M059J (cell line): Measurements from ENCODE around the gene CHST8. TPM values are rescaled to one million over a fixed set of nuclear protein-coding genes. Genes with fewer than 3 reads are reported as not detected.
"Not testable (repeated sequence)": the region's sequence is repeated elsewhere in the genome, so short reads cannot be mapped to it uniquely, and the experiment has no call there.

ENCODE experiments used
- DNase-seq: peaks from one replicate; pipeline ENCODE4 v3.0.0-alpha.2; 2012; ENCODE audit warnings: low read depth
- total RNA-seq: library from RNA; depleted of rRNA; stranded (reverse); fragments of >200 nt; shearing (Covaris generic); gene quantifications from 2 replicates; pipeline ENCODE4 v1.2.3, GENCODE V29; 2014

The CHST8 gene
- total RNA-seq, 1 experiment from 2014 or later = not detected

DNA sequence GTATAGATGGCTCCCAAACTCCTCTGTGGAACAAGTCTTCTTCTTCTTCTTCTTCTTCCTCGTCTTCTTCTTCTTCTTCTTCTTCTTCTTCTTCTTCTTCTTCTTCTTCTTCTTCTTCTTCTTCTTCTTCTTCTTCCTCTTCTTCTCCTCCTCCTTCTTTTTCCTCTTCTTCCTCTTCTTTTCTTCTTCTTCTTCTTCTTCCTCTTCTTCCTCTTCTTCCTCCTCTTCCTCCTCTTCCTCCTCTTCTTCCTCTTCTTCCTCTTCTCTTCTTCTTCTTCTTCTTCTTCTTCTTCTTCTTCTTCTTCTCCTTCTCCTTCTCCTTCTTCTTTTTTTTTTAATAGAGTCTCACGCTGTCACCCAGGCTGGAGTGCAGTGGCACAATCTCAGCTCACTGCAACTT lies 3.4 kb upstream of the CHST8 start:
- not testable (repeated sequence) for DNase-seq

DNA sequence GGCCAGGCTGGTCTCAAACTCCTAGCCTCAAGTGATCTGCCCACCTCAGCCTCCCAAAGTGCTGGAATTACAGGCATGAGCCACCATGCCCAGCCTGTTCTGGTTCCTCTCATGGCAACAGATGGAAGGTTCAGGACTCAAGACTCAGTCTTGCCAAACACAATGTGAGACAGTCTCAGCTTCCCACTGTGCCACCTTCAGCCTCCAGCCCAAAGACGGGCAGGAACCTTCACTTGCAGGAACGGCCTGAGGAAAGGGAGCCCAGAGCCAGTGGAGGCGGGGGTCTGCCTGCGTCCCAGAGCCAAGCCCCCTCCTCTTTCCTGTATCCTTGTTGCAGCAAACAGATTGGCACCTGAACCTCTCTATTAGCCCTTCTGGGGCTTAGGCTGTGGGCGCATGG lies 2.9 kb upstream of the CHST8 start:
- DNase-seq = no peak

DNA sequence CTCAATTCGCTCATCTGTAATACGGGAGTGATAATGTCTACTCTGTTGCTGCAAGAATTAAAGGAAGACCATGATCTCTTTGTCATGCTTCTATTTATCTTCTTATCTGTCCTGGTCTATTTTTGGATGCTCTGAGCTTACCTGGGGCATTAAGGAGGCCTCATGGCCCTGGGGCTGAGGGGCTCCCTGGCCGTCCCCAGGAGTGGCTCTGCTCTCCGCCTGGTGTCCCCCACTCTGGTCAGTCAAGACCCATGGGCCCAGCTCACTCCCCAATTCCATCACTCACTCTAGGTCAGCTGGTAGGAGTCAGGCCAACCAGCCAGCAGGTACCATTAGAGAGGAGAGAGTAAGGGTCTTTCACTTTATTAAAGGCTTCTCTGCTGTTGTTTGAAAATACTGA lies 1.1 kb upstream of the CHST8 start:
- DNase-seq = no peak

DNA sequence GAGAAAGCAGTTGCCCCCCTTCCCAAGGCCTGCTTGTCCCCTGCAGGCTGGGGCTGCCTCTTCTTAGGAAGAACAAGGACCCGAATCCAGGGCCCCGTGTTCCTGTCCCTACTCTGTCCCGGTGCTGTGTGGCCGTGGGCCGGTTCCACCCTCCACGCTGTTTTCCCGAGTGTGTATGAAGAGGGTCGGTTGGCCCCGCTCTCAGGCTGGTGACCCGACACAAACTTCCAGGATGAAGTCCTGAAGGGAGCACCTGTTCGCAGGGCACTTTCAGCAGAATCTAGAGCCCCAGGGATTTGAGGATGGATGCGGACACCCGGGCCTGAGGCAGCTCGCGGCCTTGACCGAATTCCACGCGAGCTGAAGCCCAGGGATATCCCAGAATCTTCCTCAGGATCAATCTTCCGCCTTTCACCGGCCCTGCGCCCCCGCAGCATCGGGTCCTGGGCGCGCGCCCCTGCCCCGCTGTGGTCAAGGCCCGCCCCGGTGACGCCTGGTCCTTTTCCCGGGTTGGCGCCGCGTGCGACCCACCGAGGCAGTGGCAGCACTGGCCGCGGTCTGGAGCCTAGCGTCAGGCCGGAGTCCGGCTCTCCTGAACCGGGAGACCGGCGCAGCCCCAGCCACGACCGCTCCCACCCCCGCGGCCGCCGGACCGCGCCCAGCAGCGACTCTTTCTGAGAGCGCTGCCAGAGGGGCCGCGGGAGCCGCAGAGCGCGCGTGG lies 528 bp upstream of the CHST8 start:
- no peak for DNase-seq

DNA sequence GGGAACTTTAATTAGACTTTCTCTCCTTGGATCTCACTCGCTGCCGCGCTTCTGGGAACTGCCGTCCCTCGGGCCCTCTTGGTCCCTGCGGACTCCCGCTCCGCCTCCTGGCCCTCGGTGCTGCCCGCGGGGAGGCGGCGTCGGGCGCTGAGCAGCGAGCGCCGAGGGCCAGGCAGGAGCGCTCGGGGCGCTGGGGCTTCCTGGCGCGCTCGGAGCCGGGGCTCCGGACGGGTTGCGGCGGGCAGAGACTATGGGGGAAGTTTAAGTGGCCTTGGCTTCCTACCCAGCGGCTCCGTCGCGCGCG lies 704 bp downstream of the CHST8 start:
- no peak for DNase-seq

DNA sequence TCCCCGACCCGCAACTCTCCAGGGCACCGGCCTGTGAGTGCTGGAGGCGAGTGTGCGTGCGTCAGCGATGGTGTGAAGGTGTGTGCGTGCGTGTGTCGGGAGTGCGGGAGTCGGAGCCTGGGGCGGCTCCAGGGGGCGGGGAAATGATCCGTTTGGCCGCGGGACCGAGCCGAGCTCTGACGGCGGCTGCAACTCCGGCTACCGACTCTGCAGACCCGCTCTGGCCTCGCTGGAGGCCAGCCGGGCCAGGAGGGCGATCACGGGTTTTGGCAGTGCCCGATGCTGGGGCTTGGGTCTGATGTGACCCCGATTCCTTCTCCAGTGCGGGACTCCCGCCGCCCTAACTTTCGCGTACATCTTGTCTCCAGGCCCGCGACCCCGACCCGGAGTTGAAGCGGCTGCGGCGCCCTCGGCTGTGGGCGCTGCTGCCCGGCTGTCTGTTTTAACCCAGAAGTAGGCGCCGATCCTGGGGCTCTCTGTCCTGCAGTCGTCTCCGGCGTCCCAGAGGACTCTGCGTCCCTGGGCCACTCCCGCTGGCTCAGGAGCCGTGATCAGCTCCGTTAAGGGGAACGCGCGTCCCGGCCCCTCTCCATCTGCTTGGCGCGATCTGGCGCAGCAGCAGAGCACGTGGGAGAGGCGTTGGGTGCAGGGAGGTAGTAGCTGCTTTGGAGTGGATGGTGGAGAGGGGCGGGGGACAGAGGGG lies 1.2 kb downstream of the CHST8 start:
- no peak for DNase-seq

DNA sequence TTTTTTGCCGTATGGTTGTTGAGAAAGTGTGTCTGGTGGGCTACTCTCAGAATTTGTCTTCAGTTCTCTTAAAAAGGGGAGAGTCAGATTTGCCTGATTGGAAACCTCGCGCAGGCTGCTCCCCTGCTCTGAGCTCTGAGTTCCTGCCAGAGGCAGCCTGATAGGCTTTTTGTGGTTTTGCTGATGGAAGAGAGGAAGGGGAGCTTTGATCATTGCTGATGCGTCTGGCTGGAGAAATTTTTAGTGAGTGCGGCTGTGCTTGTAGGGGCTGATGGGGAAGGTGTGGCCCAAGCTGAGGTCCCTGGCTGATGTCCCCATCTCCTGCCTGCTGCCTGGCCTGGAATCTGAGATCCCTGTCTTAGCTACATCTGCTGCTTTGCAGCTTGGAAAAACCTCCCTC lies 2.8 kb downstream of the CHST8 start:
- no peak for DNase-seq

DNA sequence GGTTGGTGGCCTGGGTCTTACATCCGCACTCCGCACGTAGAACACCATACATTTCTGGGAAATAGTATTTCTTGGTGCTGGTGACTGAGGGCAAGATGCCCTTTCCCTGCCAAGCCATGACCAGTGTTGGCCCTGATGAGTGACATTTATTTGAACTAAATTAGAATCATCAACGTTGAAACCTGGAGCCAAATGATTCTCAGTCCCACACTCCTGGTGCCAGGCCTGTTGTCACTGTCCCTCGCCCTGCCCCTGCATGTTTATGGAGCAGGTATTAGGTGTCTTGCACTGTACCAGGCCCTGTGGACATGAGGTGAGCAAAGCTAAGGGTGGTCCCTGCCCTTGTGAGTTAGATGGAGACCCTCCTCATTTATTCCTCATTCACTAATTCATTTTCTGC lies 5.8 kb downstream of the CHST8 start:
- DNase-seq = no peak

DNA sequence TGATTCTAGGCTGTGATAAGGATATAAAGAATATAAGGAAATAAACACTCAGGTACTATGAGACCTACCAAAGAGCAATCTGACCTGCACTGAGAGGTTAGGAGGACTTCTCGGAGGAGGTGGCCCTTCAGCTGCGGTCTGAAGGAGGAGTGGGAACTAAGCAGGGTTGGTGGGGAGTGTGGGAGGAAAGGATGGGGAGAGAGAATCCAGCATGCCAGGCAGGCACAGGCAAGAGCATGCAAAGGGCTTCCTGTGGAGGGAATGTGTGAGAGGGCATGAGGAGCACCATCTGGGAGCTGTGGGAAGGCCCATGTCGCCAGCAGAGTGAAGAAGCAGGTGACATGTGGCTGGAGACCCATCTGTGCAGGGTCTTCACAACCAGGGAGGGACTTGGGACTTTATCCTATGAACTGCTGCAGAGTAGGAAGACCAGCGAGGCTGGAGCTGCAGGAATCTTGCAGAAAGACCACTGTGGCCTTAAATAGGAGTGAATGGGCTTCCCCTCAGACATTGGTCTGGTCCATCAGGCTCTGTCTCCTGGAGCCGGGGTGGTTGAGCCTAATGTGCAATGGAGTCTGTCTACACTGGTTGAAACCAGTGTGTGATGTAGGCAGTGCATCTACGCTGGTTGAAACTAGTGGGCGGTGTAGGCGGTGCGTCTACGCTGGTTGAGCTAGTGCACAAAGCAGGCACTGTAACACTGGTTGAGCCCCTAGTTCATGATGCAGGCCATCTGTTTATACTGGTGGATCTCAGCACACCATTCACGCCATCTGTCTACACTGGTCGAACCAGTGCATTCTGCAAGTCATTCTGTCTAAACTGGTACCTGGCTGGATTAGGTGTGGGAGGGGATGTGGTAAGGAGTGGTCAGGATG lies 6.4 kb downstream of the CHST8 start:
- no peak for DNase-seq

DNA sequence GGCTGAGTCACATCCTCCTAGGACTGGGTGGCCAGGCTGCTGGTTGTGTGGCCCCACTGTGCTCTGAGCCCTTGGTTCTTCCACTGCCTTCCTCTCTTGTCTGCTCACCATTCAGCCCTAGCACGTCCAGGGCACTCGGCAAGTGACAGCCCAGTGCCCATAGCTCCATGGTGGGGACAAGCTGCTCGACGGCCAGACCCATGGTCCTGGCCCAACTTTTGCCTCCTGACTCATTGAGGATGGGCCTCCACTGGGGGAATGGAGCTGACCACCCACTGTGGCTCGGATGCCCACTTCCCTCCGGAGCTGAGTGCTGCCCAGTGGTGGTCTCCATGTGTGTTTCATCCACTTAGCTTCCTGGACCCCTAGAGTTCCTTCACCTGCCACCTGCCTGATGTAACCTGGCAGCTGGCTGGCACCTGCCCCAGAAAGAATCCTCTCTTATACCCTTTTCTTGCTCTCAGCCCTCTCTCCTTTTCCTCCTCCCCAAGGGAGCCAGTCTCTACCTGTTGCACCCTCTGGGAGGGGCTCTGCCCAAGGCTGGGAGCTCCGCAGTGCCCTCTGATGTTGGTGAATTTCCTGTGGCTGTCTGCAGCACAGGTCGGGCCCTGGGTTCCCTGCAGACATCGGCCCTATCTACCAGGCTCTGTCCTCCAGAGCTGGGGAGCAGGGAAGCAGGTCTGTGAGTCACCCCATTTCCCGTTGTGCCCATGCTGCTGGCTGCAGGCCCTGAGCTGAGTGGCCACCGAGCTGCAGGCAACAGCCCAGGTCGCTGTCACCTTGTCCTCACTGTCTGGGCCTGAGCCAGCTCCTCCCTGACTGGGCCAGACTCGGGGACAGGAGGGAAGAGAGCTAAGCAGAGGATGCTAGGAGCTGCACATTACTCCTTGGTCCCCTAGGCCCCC lies 7.4 kb downstream of the CHST8 start:
- DNase-seq = peak; percentile 22

DNA sequence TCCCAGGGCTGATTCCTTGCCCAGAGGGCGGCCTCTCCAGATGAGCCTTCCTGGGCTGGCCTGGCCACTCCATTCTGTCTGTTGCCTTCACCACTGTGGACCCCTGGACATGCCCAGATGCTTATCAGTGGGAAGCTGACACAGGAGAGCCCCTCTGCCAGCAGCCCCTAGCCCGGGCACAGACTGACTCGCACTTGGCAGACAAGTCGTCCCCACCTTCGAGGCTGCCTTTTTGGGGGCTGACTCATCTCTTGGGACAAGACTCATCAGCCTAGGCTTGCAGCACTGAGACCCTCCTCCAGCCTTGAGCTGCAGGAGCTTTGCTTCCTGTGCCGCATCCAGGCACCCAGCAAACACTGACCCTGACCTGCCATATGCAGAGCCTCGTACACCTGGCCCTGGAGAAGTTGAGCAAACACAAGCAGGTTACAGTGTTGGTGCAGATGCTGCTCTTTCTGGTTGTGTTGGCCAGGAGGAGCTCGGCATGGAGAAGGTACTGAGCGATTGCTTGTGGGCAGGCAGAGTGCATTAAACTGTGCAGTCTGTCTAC lies 8.1 kb downstream of the CHST8 start:
- DNase-seq = no peak

DNA sequence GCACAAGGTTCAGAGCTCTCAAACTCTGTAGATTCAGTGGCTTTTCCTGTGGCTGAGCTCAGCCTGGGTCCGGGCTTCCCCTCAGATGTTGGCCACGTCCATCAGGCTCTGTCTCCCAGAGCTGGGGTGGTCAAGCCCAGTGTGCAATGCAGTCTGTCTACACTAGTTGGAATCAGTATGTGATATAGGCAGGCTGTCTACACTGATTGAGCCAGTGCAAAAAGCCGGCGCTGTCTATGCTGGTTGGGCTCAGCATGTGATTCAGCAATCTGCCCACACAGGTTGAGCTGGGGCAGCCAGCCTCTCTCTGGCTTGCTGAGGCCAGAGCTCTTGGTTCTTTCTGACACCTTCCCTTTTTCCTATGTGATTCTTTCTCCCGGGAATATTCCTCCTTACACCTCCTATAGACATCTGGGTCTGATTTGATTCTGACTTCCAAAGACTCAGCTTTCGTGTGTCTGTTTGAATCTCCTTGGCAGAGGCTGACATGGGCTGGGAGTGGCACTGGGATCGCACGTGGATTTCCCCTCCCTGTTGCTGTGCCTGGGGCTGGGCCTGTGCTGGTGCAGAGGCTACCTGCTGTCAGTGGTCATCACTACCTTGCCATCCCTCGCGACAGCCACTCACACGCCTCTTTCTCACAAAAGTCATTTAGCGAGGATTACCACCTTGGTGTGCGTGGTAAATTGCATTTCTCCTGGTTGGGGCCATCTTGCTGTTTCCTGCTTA lies 9.3 kb downstream of the CHST8 start:
- DNase-seq = no peak

DNA sequence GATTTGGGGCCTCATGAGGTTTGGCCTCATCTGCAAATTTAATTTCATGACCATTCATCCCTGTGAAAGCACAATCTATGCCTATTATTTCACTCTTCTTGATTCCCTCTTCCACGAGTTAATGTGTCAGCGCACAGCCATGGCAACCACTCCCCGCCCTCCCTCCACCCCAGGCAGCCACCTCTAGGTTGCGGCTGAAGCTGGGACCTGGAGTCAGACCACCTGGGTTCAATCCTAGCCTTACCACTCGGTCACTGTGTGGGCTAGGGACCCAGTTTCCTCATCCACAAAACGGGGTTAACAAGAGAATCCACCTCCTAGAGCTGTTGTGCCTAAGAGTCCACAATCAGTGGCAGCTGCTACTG lies 9.8 kb downstream of the CHST8 start:
- DNase-seq = no peak

DNA sequence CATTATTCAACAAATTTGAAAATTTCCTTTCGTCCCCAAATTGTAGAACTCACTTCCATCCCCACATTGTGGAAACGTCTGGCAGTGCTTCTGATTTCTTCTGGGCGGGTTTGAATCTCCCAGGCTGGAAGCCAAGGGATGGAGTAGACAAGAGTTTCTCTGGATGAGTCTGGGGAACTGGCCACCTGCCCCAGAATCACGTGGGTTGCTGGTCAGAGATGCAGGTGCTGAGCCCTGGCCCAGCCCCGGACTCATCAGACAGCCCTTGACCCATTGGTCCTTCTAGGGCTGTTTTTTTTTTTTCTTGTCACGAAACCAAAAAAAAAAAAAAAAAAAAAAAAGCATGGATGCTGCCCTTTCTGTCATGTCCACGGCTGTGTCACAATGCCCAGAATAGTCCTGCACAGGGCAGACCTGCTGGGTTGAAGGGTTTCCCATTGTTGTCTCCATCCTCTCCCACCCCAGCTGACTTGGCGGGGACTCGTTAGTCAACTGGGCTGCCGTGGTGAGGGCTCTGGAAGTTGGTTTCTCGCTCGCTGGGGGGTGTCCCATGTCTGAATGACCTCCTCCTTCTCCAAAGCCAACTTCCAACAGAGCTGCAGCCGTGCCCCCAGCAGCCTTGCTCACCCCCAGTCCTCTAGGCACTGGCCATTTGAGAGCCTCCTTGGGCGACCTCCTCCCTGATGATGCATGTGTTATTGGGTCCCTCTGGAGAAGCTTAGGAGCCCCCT lies 12.8 kb downstream of the CHST8 start:
- DNase-seq = no peak

DNA sequence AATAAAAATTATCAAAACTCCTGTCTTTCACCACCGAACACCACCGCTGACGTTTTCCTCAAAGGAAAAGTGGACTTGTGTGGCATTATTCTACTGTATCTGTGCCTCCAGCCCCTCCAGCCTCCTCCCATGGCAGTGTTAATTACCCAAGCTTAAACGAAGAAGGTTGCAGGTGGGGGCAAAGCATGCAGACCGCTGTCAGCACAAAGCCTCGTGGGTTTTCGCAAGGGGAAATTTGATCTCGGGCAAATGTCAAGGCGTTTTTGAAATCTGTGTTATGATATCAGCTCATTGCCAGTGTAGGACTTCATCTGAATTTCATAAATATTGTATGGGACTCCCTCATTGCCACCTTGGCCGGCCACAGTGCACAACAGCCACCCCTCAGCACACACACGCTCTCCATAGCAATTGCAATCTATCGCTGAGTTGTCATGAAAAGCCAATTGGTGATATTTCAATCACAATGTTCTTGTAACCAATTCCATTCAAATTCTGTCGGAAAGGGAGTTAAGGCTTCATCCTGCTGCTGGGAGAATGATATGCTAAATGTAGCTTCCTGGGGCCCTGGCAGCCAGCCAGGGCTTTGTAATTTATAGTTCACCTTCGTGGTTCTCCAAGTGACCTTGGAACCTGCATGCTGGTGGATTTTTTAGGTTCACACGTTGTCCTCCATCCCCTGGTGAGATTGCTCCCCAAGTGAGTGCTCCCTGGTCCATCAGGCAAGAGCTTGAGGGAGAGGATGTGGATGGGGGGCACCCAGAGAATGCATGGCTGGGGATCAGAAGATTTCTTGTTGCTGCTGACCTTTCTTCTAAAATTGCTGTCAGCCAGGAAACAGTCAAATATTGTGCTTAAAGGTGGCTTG lies 16.6 kb downstream of the CHST8 start:
- no peak for DNase-seq

DNA sequence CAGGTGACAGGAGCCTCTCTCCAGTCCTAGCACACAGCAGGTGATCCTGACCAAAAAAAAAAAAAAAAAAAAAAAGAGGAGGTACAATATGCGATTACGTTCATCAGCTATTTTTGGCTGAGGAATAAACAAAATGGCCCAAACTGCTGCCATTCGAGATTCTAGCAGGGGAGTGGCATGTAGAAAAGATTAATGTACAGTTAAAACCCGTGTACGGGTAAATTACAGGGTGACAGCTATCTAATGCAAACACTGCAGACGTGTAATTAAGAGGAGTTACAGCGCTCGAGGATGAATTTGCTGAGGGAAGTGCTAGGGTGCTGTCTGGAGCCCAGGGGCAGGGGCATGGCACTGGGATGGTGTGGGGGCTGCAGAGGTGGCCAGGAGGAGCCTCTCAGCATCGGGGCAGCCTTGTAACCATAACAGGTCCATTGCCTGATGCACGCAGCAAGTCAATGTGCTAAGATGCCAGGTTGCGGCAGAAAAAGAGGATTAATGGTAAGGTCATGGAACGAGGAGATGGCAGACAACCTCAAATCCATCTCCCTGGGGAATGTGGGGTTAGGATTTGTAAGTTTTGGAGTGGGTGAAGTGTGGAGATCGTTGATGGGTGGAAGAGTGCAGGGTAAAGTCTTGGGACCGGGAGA lies 17.4 kb downstream of the CHST8 start:
- DNase-seq = no peak

DNA sequence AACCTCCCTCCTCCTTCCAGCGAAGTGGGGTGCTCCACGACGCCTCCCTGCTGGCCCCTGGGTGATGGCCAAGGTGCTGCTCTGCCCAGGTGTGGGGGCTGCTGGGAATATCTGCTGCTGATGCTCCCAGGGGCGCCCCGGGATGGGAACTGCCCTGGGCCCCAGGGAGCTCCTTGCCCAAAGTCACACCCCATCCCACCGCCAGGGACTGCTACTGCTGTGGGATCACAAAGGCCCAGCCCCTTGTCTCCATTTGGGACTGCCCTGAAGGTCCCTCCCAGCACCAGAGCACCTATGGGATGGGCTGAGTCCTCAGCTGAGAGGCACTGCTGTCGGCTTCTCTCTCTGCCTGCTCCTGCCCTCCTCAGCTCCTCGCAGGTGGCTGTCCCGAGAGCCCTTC lies 19.0 kb downstream of the CHST8 start:
- no peak for DNase-seq

DNA sequence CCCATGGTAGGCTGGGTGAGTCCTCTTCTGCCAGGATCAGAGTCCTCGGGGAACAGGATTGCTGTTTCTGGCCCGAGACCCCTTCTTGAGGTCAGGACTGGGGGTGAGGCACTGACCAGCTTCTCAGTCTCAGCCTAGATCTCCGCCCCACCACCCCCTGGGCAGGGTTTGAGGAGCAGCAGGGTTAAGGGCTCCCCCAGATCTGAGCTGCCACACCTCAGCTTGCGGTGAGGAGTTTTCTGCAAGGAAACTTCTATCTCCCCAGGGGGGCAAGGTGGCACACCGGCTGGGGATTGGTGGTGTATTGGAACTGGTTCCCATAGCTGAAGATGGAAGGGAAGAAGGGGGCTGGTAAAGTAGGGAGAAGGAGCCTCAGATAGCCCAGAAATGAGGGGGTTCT lies 19.5 kb downstream of the CHST8 start:
- DNase-seq = no peak
